ENCODE measurements around the gene WASF3.

Gene WASF3

GRCh38 chr13:26544707-26545106 lies 12.8 kb upstream of the WASF3 start:
- no peak for DNase-seq (ENCODE audit: low spot score)

DNA sequence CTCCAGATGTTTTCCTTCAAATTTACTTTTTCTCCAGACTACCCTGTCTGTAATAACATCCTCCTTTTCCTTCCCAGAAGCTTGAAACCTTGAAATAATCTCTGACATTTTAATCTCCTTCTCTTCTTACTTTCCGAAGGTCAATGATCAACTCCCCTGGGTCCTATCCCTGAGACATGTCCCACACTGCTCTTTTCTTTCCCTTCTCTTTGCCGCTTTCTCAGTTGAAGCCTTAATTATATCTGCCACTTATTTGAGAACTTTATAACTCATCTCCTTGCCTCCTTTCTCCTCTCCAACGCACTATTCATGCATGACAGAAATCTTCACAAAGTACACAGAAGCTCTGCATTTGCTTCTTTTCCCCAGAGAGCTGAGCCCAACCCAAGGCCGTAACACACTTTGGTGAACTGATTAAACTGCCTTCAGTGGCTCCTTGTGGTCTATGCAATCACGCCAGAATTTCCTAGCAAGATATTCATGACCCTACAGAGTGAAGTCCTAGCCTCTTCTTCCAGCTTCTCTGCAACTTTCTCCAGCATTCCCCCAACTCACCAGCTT lies 9.2 kb upstream of the WASF3 start:
- DNase-seq (ENCODE audit: low spot score) = no peak

GRCh38 chr13:26549713-26550112 lies 7.8 kb upstream of the WASF3 start:
- DNase-seq (ENCODE audit: low spot score) = no peak

GRCh38 chr13:26551255-26551860 lies 6.1 kb upstream of the WASF3 start:
- DNase-seq (ENCODE audit: low spot score) = no peak

- DNase-seq (ENCODE audit: low spot score) = no peak
Measured at GRCh38 chr13:26555413-26555812, 2.1 kb upstream of the WASF3 start.

GRCh38 chr13:26557051-26557392 lies 461 bp upstream of the WASF3 start:
- DNase-seq (ENCODE audit: low spot score) = no peak

DNA sequence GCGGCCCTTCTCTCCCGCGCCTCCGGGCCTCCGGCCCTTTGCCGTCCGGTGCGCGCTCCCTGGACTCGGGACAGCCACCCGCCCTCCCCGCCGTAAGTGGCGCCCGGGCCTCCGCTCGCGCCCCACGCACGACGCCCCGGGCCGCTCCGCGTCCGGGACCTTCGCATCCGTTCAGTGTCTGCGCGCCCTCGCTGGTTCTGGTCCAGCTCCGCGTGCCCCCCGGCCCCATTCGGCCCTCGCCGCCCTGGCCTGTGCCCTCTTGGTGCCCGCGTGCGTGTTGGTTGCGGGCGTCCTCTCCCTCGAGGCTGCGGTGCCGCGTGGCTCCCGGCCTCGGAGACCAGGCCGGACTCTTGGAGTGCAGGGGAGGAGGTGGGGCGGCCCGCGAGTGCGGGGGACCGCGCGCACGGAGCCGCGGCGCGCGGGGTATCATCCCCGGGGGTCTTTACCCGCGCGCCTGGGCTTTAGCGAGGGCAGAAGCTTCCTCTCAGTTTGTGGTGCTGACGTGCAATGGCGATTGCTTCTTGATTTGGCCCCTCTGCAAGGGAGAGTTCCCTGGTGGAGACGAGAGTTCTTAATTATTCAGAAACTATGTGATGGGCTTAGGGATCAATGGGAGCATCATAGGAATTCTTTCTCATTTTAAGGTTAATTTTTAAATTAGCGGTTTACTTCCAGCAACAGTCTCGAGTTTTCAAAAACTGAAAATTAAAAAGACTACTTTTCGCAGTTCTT lies 757 bp downstream of the WASF3 start:
- DNase-seq (ENCODE audit: low spot score) = no peak

DNA sequence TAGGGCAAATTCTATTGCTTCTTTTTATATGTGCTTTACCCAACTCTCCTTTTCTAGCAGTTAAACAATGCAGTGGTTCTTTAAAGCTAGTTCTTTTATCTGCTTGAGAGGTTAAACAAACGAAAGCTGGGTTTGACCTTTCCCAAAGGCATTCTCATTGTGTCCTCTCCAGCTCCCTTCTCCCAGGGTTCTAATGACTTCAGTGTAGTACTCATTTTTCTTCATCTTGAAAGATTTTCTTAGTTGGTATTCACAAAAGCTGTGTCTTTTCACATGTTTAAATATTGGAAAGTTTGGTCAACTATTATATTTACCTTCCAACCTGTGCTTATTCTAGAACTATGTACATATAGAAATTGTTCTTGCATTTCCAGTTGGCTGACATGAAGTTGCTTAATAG lies 1.5 kb downstream of the WASF3 start:
- no peak for DNase-seq (ENCODE audit: low spot score)

GRCh38 chr13:26560456-26560855 lies 3.0 kb downstream of the WASF3 start:
- peak; percentile 12 for DNase-seq (ENCODE audit: low spot score)

- no peak for DNase-seq (ENCODE audit: low spot score)
Measured at GRCh38 chr13:26561067-26561466, 3.6 kb downstream of the WASF3 start.

DNA sequence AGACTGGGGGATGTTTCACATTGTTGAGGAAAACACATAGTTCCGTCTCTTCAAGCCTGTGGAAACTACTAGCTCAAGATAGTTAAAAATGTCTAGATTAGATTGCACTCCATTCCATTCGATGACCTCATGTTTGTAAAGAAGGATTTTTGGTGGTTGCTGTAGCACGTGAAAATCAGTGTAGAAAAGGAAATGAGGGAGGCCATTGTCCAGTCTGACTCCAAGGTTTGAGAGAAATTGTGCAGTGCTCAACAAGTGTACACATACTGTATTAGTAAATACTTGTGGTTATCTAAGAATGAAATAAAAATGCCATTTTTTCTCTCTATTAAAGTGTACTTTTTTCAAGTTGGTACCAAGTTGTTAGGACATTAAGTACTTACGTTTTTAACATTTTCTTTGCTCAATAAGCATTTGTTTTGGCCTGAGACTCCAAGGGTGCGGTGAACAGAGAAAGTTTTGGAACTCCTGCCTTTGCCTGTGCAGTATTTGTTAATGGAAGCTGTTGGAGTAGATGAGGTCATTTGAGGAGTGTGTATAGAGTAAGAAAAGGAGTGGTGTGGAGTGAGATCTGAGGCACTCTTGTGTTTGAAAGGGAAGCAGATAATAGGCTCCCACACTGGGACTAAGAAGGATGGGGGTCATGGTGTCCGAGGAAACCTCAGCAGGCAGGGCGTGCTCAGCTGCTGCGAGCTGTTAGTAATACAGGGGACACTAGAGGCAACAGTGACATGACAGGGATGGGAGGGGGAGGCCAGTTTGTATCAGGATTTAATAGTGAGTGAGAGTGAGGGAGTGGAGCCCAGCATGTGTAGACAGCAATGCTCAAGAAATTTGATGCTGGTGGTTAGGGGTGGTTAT lies 4.4 kb downstream of the WASF3 start:
- no peak for DNase-seq (ENCODE audit: low spot score)

GRCh38 chr13:26562512-26562890 lies 5.0 kb downstream of the WASF3 start:
- DNase-seq (ENCODE audit: low spot score) = peak; percentile 91

DNA sequence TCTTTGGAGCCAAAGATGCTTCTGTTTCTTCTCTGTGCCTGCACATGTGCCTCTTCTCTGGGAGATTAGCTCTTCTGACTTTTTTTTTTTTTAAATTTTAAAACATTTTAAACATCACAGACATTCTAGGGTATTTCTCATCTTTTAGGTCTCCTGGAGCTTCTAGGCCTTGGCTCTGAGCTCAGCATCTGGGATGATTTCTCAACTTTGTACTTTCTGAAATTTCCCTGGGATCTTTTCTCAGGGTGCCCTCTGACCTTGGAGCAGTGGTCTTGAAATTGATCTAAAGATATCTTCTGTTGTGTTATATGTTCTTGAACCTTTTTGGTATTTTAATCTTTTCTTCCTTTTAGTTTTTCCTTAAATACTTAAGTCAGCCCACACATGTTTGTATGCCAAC lies 6.2 kb downstream of the WASF3 start:
- no peak for DNase-seq (ENCODE audit: low spot score)

- DNase-seq (ENCODE audit: low spot score) = no peak
Measured at GRCh38 chr13:26568132-26568815, 10.8 kb downstream of the WASF3 start.

DNA sequence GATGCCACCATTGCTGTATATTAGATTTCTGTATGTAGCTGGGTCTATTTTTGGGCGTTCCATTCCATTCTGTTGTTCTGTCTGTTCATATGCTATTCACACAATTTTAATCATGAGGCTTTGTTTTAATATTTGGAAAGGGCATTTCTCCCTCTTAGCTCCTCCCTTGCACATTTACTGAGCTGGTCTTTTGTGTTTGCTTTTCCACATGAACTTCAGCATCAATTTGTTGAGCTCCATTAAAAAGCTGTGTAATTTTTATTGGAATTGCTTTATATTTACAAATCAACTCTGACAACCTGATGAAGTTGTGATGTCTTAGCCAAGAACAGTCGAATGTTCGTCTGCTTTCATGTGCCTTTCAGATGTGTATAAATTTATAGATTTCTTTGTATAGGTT lies 14.0 kb downstream of the WASF3 start:
- no peak for DNase-seq (ENCODE audit: low spot score)

DNA sequence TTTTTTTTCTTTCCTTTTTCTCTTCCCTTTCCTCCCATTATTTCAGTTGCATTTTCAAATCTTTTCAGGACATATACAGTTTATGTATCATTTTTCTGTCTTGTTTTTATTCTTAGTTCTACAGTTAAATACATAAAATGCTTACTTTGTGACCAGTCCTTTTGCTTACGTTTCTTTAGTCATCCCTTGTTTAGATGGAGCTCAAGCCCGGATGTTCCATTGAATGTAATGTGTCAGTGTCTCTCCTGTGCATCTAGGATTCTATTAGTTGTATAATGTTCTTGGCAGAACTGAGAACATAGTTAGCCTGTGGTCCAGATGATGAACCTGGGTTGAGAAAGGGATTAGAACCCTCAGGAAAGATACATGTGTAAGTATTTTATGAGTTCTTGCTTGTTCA lies 17.8 kb downstream of the WASF3 start:
- no peak for DNase-seq (ENCODE audit: low spot score)

GRCh38 chr13:26579580-26579979 lies 22.1 kb downstream of the WASF3 start:
- no peak for DNase-seq (ENCODE audit: low spot score)

DNA sequence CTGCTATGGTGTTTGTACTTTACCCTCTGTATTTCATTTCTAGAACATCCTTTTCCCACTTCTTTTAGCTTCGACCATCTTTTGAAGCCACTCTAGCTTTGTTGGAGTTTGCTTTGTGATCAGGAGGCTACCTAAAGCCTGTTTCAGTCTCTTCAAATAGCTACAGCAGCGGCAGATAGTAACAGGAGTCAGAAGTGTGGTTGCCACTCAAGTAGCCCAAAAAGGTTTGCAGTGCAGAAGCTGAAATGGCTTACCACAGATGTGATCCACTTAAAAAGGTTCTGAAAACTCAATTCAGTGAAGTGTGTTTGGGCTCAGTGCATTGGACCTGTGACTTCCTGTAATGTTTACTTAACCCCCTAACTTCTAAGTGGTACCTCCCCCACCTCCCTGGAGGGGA lies 26.2 kb downstream of the WASF3 start:
- no peak for DNase-seq (ENCODE audit: low spot score)

- no peak for DNase-seq (ENCODE audit: low spot score)
Measured at GRCh38 chr13:26584713-26585112, 27.2 kb downstream of the WASF3 start.

DNA sequence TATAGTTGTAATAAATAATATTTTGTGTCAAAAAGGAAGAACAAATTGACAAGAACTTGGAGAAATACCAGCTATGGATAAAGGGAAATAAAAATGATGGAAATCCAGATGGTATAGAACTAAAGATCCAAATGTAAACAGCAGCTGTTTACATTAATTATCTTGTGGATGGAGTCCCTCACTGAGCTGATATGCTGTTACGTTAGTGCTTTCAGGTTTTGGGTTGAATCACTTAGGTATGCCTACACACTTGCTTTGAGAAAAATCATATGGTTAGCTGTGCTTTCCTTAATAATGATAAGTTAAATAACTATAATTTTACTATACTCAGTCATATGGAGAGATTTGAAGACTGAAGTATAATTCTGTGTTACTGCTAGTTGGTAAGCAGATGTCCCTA lies 27.7 kb downstream of the WASF3 start:
- DNase-seq (ENCODE audit: low spot score) = no peak

GRCh38 chr13:26587251-26587650 lies 29.8 kb downstream of the WASF3 start:
- DNase-seq (ENCODE audit: low spot score) = no peak

DNA sequence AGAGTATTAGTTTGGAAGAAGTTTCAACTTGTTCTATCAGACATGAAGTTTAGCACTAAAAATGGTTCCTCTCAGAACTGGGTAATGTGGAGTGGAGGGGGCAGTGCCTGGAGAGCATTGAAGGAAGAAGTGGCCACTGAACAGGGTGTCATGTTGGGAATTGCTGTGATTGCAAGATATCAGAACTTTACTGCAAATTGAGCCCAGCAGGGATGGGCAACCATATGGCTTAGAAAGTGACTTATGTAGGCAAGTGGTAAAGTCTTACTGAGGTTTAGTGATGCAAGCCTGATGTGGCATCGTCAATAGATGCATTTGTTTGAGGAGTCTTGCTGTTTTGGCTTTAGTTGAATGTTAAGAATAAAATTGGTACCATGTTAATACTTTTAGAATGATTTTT lies 31.7 kb downstream of the WASF3 start:
- DNase-seq (ENCODE audit: low spot score) = no peak

Measured in SK-N-DZ (cell line).